Activated CD4-positive, alpha-beta T cell treated with anti-CD3 and anti-CD28 coated beads for 1 hour (primary cell): ENCODE measurements around the gene PDE11A.

Experiments
- DNase-seq: peaks from one replicate; pipeline ENCODE4 v3.0.0-alpha.2; 2020

PDE11A gene

GRCh38 chr2:177660742-177661141 is 411.8 kb downstream of the PDE11A start:
- DNase-seq = no peak

- no peak for DNase-seq
Observed at GRCh38 chr2:177658309-177658708, 414.3 kb downstream of the PDE11A start.

GRCh38 chr2:177651833-177652232 is 420.7 kb downstream of the PDE11A start:
- no peak for DNase-seq

- no peak for DNase-seq
Observed at GRCh38 chr2:177649568-177650518, 422.7 kb downstream of the PDE11A start.

GRCh38 chr2:177646791-177647190 is 425.8 kb downstream of the PDE11A start:
- DNase-seq = no peak

- no peak for DNase-seq
Observed at GRCh38 chr2:177646241-177646640, 426.3 kb downstream of the PDE11A start.

- no peak for DNase-seq
Observed at GRCh38 chr2:177641331-177641730, 431.2 kb downstream of the PDE11A start.

GRCh38 chr2:177640423-177640822 is 432.2 kb downstream of the PDE11A start:
- no peak for DNase-seq

- DNase-seq = no peak
Observed at GRCh38 chr2:177639262-177639914, 433.2 kb downstream of the PDE11A start.

GRCh38 chr2:177638507-177638906 is 434.1 kb downstream of the PDE11A start:
- no peak for DNase-seq

- DNase-seq = no peak
Observed at GRCh38 chr2:177636672-177637071, 435.9 kb downstream of the PDE11A start.

GRCh38 chr2:177635696-177636095 is 436.9 kb downstream of the PDE11A start:
- DNase-seq = no peak

- no peak for DNase-seq
Observed at GRCh38 chr2:177633910-177634294, 438.7 kb downstream of the PDE11A start.

GRCh38 chr2:177633111-177633510 is 439.5 kb downstream of the PDE11A start:
- DNase-seq = no peak

GRCh38 chr2:177631680-177632079 is 440.9 kb downstream of the PDE11A start:
- no peak for DNase-seq

GRCh38 chr2:177629357-177630024 is 443.1 kb downstream of the PDE11A start:
- DNase-seq = no peak

GRCh38 chr2:177628831-177629230 is 443.7 kb downstream of the PDE11A start:
- DNase-seq = no peak

GRCh38 chr2:177625744-177626650 is 446.6 kb downstream of the PDE11A start:
- no peak for DNase-seq

GRCh38 chr2:177622521-177622920 is 450.1 kb downstream of the PDE11A start:
- DNase-seq = no peak

GRCh38 chr2:177619986-177620385 is 452.6 kb downstream of the PDE11A start:
- DNase-seq = no peak

- DNase-seq = no peak
Observed at GRCh38 chr2:177619461-177619860, 453.1 kb downstream of the PDE11A start.
